ENCODE results near the gene SLBP.

DNA sequence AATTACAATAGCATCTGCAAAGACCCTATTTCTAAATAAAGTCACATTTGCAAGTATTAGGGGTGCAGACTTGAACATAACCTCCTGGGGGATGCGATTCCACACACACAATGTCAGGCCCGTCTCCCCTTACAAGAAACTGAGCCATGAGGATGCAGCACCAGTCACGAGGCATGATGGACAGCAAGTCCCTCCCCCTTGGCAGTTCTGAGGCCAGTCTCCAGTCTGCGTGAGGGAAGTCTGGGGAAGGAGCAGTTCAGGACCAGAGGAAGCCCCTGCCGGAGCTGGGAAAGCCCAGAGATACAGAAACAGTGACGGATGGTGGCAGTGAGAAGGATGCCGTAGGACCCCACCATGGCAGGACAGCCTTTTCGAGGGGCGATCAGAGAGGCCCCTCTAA is 37.4 kb downstream of the SLBP start:
- TF ChIP-seq CTCF (conservative IDR thresholded peaks at IDR 0.05), result no peak
- TF ChIP-seq ZFX (IDR thresholded peaks at IDR 0.05), result no peak
